ENCODE data around the gene LRSAM1.
A peak's percentile ranks its signal among the peaks of the same experiment; 100 is the strongest.

The LRSAM1 gene

GRCh38 chr9:127422787-127423186 is 28.5 kb upstream of the LRSAM1 start:
- TF ChIP-seq, protein P1, sequence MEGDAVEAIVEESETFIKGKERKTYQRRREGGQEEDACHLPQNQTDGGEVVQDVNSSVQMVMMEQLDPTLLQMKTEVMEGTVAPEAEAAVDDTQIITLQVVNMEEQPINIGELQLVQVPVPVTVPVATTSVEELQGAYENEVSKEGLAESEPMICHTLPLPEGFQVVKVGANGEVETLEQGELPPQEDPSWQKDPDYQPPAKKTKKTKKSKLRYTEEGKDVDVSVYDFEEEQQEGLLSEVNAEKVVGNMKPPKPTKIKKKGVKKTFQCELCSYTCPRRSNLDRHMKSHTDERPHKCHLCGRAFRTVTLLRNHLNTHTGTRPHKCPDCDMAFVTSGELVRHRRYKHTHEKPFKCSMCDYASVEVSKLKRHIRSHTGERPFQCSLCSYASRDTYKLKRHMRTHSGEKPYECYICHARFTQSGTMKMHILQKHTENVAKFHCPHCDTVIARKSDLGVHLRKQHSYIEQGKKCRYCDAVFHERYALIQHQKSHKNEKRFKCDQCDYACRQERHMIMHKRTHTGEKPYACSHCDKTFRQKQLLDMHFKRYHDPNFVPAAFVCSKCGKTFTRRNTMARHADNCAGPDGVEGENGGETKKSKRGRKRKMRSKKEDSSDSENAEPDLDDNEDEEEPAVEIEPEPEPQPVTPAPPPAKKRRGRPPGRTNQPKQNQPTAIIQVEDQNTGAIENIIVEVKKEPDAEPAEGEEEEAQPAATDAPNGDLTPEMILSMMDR (IDR thresholded peaks at IDR 0.05; ENCODE audit: low read depth, low read length) = no peak
- TF ChIP-seq MAX (IDR thresholded peaks at IDR 0.05; ENCODE audit: low read depth, low read length) (no peak), POLR2A (IDR thresholded peaks at IDR 0.05; ENCODE audit: extremely low read depth, insufficient read length) (no peak), MYC (IDR thresholded peaks at IDR 0.05; ENCODE audit: low read depth, low read length) (no peak)
- H3K4me3 ChIP-seq (ENCODE audit: low read depth, low read length) = peak overlapping the region; percentile 86
- DNase-seq (ENCODE audit: low read depth) = no peak

GRCh38 chr9:127423476-127423933 is 27.8 kb upstream of the LRSAM1 start:
- TF ChIP-seq POLR2A (IDR thresholded peaks at IDR 0.05; ENCODE audit: extremely low read depth, insufficient read length) (no peak), MAX (IDR thresholded peaks at IDR 0.05; ENCODE audit: low read depth, low read length) (no peak), MYC (IDR thresholded peaks at IDR 0.05; ENCODE audit: low read depth, low read length) (no peak)
- TF ChIP-seq, protein P1 (IDR thresholded peaks at IDR 0.05; ENCODE audit: low read depth, low read length) = no peak
- no peak for DNase-seq (ENCODE audit: low read depth)
- H3K4me3 ChIP-seq (ENCODE audit: low read depth, low read length) = peak overlapping the region; percentile 86

- peak within 1 kb of the TSS; percentile 86 for H3K4me3 ChIP-seq (ENCODE audit: low read depth, low read length)
- DNase-seq (ENCODE audit: low read depth) = peak; percentile 92
- TF ChIP-seq MAX (IDR thresholded peaks at IDR 0.05; ENCODE audit: low read depth, low read length) = peak; percentile 74
- peak; percentile 46 for TF ChIP-seq POLR2A (IDR thresholded peaks at IDR 0.05; ENCODE audit: extremely low read depth, insufficient read length)
- TF ChIP-seq, protein P1 (IDR thresholded peaks at IDR 0.05; ENCODE audit: low read depth, low read length) = no peak
- TF ChIP-seq MYC (IDR thresholded peaks at IDR 0.05; ENCODE audit: low read depth, low read length) = peak; percentile 40; the same call in 1 of the 2 replicates
Measured at GRCh38 chr9:127423934-127424675, 27.2 kb upstream of the LRSAM1 start, which contains the start of gene ZNF79. TSS of gene ZNF79 (plus strand) at chr9:127424382. CDS start at chr9:127424788, 406 bp downstream.

- TF ChIP-seq MYC (IDR thresholded peaks at IDR 0.05; ENCODE audit: low read depth, low read length) (no peak), MAX (IDR thresholded peaks at IDR 0.05; ENCODE audit: low read depth, low read length) (no peak), POLR2A (IDR thresholded peaks at IDR 0.05; ENCODE audit: extremely low read depth, insufficient read length) (no peak)
- TF ChIP-seq, protein P1 (IDR thresholded peaks at IDR 0.05; ENCODE audit: low read depth, low read length) = no peak
- peak overlapping the region; percentile 86 for H3K4me3 ChIP-seq (ENCODE audit: low read depth, low read length)
- DNase-seq (ENCODE audit: low read depth) = peak; percentile 50
Measured at GRCh38 chr9:127424676-127424999, 26.7 kb upstream of the LRSAM1 start.

- no peak for DNase-seq (ENCODE audit: low read depth)
- TF ChIP-seq MYC (IDR thresholded peaks at IDR 0.05; ENCODE audit: low read depth, low read length) = no peak
- no peak overlapping the region for H3K4me3 ChIP-seq (ENCODE audit: low read depth, low read length)
Measured at GRCh38 chr9:127426756-127427155, 24.6 kb upstream of the LRSAM1 start.

- no peak for DNase-seq (ENCODE audit: low read depth)
Measured at GRCh38 chr9:127428348-127428747, 23.0 kb upstream of the LRSAM1 start.

More at GRCh38 chr9:127428348-127428747, 23.0 kb upstream of the LRSAM1 start:
- TF ChIP-seq, protein P1 (IDR thresholded peaks at IDR 0.05; ENCODE audit: low read depth, low read length) = no peak
- TF ChIP-seq MYC (IDR thresholded peaks at IDR 0.05; ENCODE audit: low read depth, low read length) = no peak
- no peak for TF ChIP-seq POLR2A (IDR thresholded peaks at IDR 0.05; ENCODE audit: extremely low read depth, insufficient read length)
- H3K4me3 ChIP-seq (ENCODE audit: low read depth, low read length) = no peak overlapping the region

All from NB4 (cell line).